Measurements from ENCODE around the gene S100A7A. TPM values are rescaled to one million over a fixed set of nuclear protein-coding genes. Genes with fewer than 3 reads are reported as not detected.
"Not testable (repeated sequence)": the region's sequence is repeated elsewhere in the genome, so short reads cannot be mapped to it uniquely, and the experiment has no call there.

Gene S100A7A
- total and polyA plus RNA-seq, 9 donors, result not detected

DNA sequence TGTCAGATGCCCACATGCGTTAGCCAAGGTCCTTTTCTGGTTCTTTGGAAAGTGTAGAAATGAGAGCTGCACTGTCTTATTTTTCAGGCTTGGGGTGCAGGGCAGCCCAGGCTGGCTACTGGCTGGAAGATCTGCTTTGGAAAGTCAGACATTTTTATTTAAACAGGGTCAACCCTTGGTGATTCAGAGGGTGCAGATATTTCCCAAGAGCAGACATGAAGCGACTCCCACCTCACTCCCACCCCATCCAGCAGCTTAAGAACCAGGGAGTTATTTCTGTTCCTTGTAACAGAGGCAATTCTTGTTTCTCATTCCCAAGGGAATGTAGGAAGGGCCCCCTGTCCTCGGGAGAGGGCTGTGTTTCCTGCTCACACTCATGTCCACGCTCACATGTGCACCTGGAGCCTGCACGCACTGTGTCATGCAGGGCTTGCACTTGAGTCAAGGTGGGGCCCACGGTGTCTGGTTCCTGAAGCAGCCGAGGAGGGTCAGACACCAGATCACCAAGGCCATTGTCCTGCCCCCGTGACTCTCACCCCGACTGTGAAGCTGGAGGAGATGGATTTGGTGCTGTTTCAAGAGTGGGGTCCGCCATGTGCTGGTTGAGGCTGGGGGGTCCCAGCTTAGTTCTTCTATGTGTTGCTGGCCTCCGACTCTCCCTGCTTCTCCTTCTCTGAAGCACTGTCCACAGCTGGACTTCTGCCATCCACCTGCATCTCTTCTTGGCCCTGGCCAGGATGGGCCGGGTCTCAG is 992 bp downstream of the S100A7A start:
- H3K27me3 ChIP-seq, result no peaks in the 10 kb centered on the region
- H3K36me3 ChIP-seq, result no peaks in the 10 kb centered on the region
- TF ChIP-seq, protein P1, sequence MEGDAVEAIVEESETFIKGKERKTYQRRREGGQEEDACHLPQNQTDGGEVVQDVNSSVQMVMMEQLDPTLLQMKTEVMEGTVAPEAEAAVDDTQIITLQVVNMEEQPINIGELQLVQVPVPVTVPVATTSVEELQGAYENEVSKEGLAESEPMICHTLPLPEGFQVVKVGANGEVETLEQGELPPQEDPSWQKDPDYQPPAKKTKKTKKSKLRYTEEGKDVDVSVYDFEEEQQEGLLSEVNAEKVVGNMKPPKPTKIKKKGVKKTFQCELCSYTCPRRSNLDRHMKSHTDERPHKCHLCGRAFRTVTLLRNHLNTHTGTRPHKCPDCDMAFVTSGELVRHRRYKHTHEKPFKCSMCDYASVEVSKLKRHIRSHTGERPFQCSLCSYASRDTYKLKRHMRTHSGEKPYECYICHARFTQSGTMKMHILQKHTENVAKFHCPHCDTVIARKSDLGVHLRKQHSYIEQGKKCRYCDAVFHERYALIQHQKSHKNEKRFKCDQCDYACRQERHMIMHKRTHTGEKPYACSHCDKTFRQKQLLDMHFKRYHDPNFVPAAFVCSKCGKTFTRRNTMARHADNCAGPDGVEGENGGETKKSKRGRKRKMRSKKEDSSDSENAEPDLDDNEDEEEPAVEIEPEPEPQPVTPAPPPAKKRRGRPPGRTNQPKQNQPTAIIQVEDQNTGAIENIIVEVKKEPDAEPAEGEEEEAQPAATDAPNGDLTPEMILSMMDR (IDR thresholded peaks at IDR 0.05), result no peak
- TF ChIP-seq POLR2A (IDR thresholded peaks at IDR 0.05), result no peak
- intact Hi-C loops (cut with DNase I), result no loop called here
- H3K9me3 ChIP-seq, result no peaks in the 10 kb centered on the region
- H3K4me3 ChIP-seq, result no peak overlapping the region
- no peak for DNase-seq
- no peak overlapping the region for H3K27ac ChIP-seq
- no peaks in the 10 kb centered on the region for H3K4me1 ChIP-seq (ENCODE audit: insufficient read depth)
- WGBS, 3 donors, result 63 to 77% (median 66%) methylated on average over 12 of the region's 12 CpGs

DNA sequence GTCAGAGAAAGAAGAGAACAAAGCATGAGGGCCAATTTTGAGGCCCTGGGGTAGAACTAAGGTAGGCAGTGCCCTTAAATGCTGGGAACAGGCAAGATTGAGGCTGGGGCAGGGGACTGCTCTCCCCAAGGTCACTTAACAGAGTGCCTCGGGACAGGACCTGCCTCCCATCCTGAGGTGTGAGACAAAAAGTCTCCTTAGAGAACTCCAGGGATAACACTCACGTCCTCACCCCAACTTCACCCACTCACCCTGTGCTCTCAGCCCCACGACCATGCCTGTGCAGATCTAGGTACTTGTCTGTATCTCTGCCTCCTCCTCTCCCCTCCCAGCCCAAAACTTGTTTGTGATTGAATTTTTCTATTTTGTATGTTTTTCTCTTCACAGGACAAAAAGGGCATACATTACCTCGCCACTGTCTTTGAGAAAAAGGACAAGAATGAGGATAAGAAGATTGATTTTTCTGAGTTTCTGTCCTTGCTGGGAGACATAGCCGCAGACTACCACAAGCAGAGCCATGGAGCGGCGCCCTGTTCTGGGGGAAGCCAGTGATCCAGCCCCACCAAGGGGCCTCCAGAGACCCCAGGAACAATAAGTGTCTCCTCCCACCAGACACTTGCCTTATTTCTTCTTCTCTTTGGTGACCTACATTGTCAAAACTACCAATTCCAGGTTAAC is 2.6 kb downstream of the S100A7A start:
- intact Hi-C loops (cut with DNase I); H3K36me3 ChIP-seq; H3K4me3 ChIP-seq; H3K4me1 ChIP-seq (ENCODE audit: insufficient read depth); DNase-seq; H3K27ac ChIP-seq; H3K27me3 ChIP-seq; H3K9me3 ChIP-seq: not testable (repeated sequence)
- WGBS, 3 donors, result 60 to 65% (median 62%) methylated on average over 7 of the region's 7 CpGs

DNA sequence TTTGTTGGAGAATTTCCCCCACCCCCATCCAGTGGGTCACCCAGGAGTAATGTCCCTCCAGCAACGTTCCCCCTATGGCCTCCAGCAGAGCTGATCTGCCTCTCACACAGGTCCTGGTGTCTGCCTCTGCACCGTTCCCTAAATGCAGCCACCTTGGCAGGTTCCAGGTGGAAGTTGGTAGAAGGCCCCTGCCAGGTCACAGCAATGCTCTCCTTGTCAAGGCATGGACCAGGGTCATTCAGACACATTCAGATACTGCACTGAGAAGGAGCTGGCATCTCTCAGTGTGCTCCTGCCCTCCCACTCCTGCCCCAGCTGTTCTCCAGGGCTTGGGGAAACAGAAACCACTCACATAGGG is 3.1 kb downstream of the S100A7A start:
- WGBS, 3 donors, result 50 to 68% (median 56%) methylated on average over 2 of the region's 2 CpGs
- intact Hi-C loops (cut with DNase I); DNase-seq: not testable (repeated sequence)

DNA sequence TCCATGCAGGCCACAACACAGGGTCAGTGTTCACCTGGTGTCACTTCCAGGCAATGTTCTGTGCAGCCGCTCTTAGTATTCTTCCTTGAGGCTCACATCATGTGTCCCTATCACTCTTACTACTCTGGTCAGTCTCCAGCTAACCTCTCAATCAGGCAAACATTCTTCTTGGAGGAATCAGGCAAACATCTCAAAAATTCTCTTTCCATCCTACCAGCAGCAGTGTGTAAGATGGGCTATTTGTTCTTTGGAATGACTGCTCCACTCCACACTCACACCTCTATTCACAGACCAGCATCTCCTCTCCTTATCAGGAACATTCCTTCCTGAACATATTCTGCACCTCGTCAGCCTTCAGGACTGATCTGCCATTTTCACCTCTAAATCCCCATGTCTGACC is 4.0 kb downstream of the S100A7A start:
- Histone ChIP-seq H3K4me1 (ENCODE audit: insufficient read depth) (no peaks in the 10 kb centered on the region), H3K36me3 (no peaks in the 10 kb centered on the region), H3K27me3 (no peaks in the 10 kb centered on the region), H3K27ac (no peak overlapping the region), H3K4me3 (no peak overlapping the region), H3K9me3 (no peaks in the 10 kb centered on the region)
- WGBS, 3 donors, result 47 to 59% (median 57%) methylated on average over 2 of the region's 2 CpGs
- intact Hi-C loops (cut with DNase I), result no loop called here
- DNase-seq, result no peak
- TF ChIP-seq, protein P1 (IDR thresholded peaks at IDR 0.05), result no peak
- TF ChIP-seq POLR2A (IDR thresholded peaks at IDR 0.05), result no peak
- no peak for TF ChIP-seq EP300 (IDR thresholded peaks at IDR 0.05)

More for the DNA sequence above, 3.1 kb downstream of the S100A7A start:
- not testable (repeated sequence) for H3K4me3 ChIP-seq; H3K27ac ChIP-seq; H3K27me3 ChIP-seq; H3K36me3 ChIP-seq; H3K9me3 ChIP-seq; H3K4me1 ChIP-seq (ENCODE audit: insufficient read depth)

DNA sequence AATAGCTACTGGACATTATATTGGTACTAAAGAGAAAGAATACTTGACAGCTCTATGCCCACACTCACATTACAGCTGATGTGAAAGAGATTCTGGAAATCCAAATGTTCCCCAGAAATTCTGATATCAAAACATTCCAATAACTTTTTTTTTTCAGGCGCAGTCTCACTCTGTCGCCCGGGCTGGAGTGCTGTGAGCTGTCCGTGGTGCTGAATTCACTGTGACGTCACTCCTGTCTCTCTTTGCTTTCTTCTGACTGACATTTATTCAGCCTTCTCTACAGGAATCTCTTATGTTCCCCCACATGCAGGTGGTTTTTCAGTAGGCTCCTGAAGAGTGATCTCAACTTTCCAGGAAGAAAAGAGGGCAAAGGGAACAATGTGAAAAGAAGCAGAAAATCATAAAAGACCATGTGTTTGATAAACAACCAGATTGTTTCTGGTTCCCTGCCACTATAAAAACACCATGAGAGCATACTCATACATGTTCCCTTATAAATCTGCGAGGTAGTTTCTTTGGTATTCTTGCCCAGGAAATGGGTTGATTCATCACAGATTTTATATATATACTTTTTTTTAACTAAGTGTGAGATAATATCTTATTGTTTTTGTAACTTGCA is 6.2 kb downstream of the S100A7A start:
- Histone ChIP-seq H3K27me3 (no peaks in the 10 kb centered on the region), H3K9me3 (no peaks in the 10 kb centered on the region), H3K36me3 (no peaks in the 10 kb centered on the region), H3K4me1 (ENCODE audit: insufficient read depth) (no peaks in the 10 kb centered on the region), H3K27ac (no peak overlapping the region), H3K4me3 (no peak overlapping the region)
- WGBS, 3 donors, result 5 to 10% (median 8%) methylated on average over 6 of the region's 6 CpGs
- peak; percentile 48 to 81 (median 74) for DNase-seq
- intact Hi-C loops (cut with DNase I), result no loop called here
- TF ChIP-seq, protein P1 (IDR thresholded peaks at IDR 0.05), result no peak
- TF ChIP-seq POLR2A (IDR thresholded peaks at IDR 0.05) (no peak), EP300 (IDR thresholded peaks at IDR 0.05) (no peak)

Data from ovary (tissue), 9 donors.